Body of pancreas (tissue), 4 donors: Measurements from ENCODE around the gene DLG2. TPM values are rescaled to one million over a fixed set of nuclear protein-coding genes. Genes with fewer than 3 reads are reported as not detected.

Experiments used
- ATAC-seq: fragments of 150-250 bp; one replicate; pipeline ENCODE4 v1.9.1; 2016
- DNase-seq, 4 donors: peaks; one replicate each; pipeline ENCODE4 v3.0.0-alpha.2; 2019
- H3K27ac ChIP-seq, 4 donors: fragments of 200-600 bp; sonication (generic); 1 replicate in 3 of 4; 2 replicates in 1 of 4; pipeline versions ENCODE4 v1.5.1 to v1.6.1; 2016 to 2019; ENCODE audit warnings: mild to moderate bottlenecking in 1 of 4, mixed read lengths in 1 of 4, moderate library complexity in 1 of 4
- H3K27me3 ChIP-seq, 2 donors: fragments of 200-600 bp; sonication (generic); one replicate each; pipeline ENCODE4 v1.6.0; 2016; ENCODE audit warnings: mild to moderate bottlenecking in 1 of 2
- H3K36me3 ChIP-seq, 2 donors: fragments of 200-600 bp; sonication (generic); replicated peaks in 1 of 2; 2 replicates each; pipeline ENCODE4 v1.5.1; 2016; ENCODE audit warnings: low read depth in 2 of 2; ENCODE audit not compliant: insufficient read depth in 1 of 2
- H3K4me1 ChIP-seq: fragments of 200-600 bp; sonication (generic); one replicate; pipeline ENCODE4 v1.6.0; 2016
- H3K4me3 ChIP-seq, 2 donors: fragments of 200-600 bp; sonication (generic); 1 replicate in 1 of 2; 2 replicates in 1 of 2; pipeline ENCODE4 v1.5.1; 2016 to 2019
- H3K9me3 ChIP-seq, 3 donors: fragments of 200-600 bp; sonication (generic); 1 replicate in 2 of 3; 2 replicates in 1 of 3; pipeline ENCODE4 v1.5.1; 2016
- CTCF ChIP-seq, 7 experiments: fragments of 450-650 bp in 4 of 7; fragments of 200-600 bp in 3 of 7; sonication (generic) in 3 of 7; IDR thresholded peaks; one replicate each; pipeline ENCODE4 v1.5.1; 2016 to 2019; ENCODE audit warnings: antibody characterized with exemption in 7 of 7
- POLR2A ChIP-seq, 3 donors: fragments of 450-650 bp; IDR thresholded peaks; one replicate each; pipeline ENCODE4 v1.6.1; 2016; ENCODE audit warnings: antibody characterized with exemption in 3 of 3, mild to moderate bottlenecking in 2 of 3
- WGBS, 2 donors: methylation state at CpG; one replicate each; pipeline ENCODE4 v1.1.5; 2017; 5-methylcytosine and 5-hydroxymethylcytosine counted together
- intact Hi-C: fragments of 100-400 bp; cut with DNase I; formaldehyde crosslinking; loops from one replicate; pipeline ENCODE4 v1.15.1; 2023
- total RNA-seq, 2 donors: library from RNA; depleted of rRNA; stranded (reverse); fragments of >200 nt; gene quantifications; one replicate each; pipeline ENCODE4 v1.1.0, GENCODE V29; 2016

DLG2 gene
- total RNA-seq, 2 donors from 2014 or later, result 6.0 to 13.2 TPM

- intact Hi-C loops, result no loop called here
- 80 to 92% methylated on average over 5 of the region's 5 CpGs for WGBS, 2 donors
- Histone ChIP-seq H3K4me1 (no peaks in the 10 kb centered on the region), H3K27ac (no peak overlapping the region), H3K9me3 (no peaks in the 10 kb centered on the region), H3K4me3 (no peak overlapping the region), H3K36me3 (no peaks in the 10 kb centered on the region), H3K27me3 (no peaks in the 10 kb centered on the region)
- ATAC-seq, result no peak
- DNase-seq, result no peak
- TF ChIP-seq POLR2A (IDR thresholded peaks at IDR 0.05), result no peak
- no peak for TF ChIP-seq CTCF (IDR thresholded peaks at IDR 0.05)
These were observed 87.0 kb downstream of the DLG2 start for GRCh38 chr11:85540181-85540580.

GRCh38 chr11:85539740-85540139 lies 87.4 kb downstream of the DLG2 start:
- H3K9me3 ChIP-seq, result no peaks in the 10 kb centered on the region
- WGBS, 2 donors, result 84 to 86% methylated on average over 3 of the region's 3 CpGs
- H3K4me1 ChIP-seq, result no peaks in the 10 kb centered on the region
- no peaks in the 10 kb centered on the region for H3K36me3 ChIP-seq
- no peak for TF ChIP-seq CTCF (IDR thresholded peaks at IDR 0.05)
- no peak for TF ChIP-seq POLR2A (IDR thresholded peaks at IDR 0.05)
- ATAC-seq (no peak), DNase-seq (no peak)
- intact Hi-C loops, result no loop called here
- H3K27ac ChIP-seq, result no peak overlapping the region
- H3K4me3 ChIP-seq, result no peak overlapping the region
- H3K27me3 ChIP-seq, result no peaks in the 10 kb centered on the region

- WGBS, 2 donors, result 67 to 72% methylated on average over 1 of the region's 1 CpG
- no peak overlapping the region for H3K27ac ChIP-seq
- H3K36me3 ChIP-seq, result no peaks in the 10 kb centered on the region
- no peak overlapping the region for H3K4me3 ChIP-seq
- intact Hi-C loops, result no loop called here
- no peaks in the 10 kb centered on the region for H3K27me3 ChIP-seq
- no peaks in the 10 kb centered on the region for H3K9me3 ChIP-seq
- TF ChIP-seq POLR2A (IDR thresholded peaks at IDR 0.05), result no peak
- TF ChIP-seq CTCF (IDR thresholded peaks at IDR 0.05), result no peak
- DNase-seq (no peak), ATAC-seq (no peak)
- H3K4me1 ChIP-seq, result no peaks in the 10 kb centered on the region
These were observed 88.0 kb downstream of the DLG2 start for GRCh38 chr11:85539029-85539689.

- H3K27ac ChIP-seq, result no peak overlapping the region
- no peak for TF ChIP-seq POLR2A (IDR thresholded peaks at IDR 0.05)
- no peak for TF ChIP-seq CTCF (IDR thresholded peaks at IDR 0.05)
- H3K36me3 ChIP-seq, result no peaks in the 10 kb centered on the region
- no peak for DNase-seq
- WGBS, 2 donors, result 89 to 97% methylated on average over 14 to 15 of the region's 15 CpGs
- H3K9me3 ChIP-seq, result no peaks in the 10 kb centered on the region
- no peaks in the 10 kb centered on the region for H3K4me1 ChIP-seq
- intact Hi-C loops, result no loop called here
- no peaks in the 10 kb centered on the region for H3K27me3 ChIP-seq
- H3K4me3 ChIP-seq, result no peak overlapping the region
- ATAC-seq, result no peak
These were observed 90.7 kb downstream of the DLG2 start for GRCh38 chr11:85536438-85536837.

GRCh38 chr11:85534806-85535205 lies 92.3 kb downstream of the DLG2 start:
- Histone ChIP-seq H3K9me3 (no peaks in the 10 kb centered on the region), H3K4me3 (no peak overlapping the region), H3K36me3 (no peaks in the 10 kb centered on the region), H3K27ac (no peak overlapping the region), H3K4me1 (no peaks in the 10 kb centered on the region), H3K27me3 (no peaks in the 10 kb centered on the region)
- WGBS, 2 donors, result 90 to 95% methylated on average over 3 of the region's 3 CpGs
- TF ChIP-seq POLR2A (IDR thresholded peaks at IDR 0.05) (no peak), CTCF (IDR thresholded peaks at IDR 0.05) (no peak)
- ATAC-seq (no peak), DNase-seq (no peak)
- intact Hi-C loops, result no loop called here
